CD4-positive, alpha-beta T cell treated with Interleukin-15 for 4 hours (primary cell): ENCODE data around the gene NCAM1.
"Not testable (repeated sequence)": the region's sequence is repeated elsewhere in the genome, so short reads cannot be mapped to it uniquely, and the experiment has no call there.

Experiments
- DNase-seq: peaks from one replicate; pipeline ENCODE4 v3.0.0-alpha.2; 2020; ENCODE audit warnings: low spot score

Gene NCAM1

GRCh38 chr11:113278925-113279324 is 317.7 kb downstream of the NCAM1 start:
- DNase-seq, result no peak

DNA sequence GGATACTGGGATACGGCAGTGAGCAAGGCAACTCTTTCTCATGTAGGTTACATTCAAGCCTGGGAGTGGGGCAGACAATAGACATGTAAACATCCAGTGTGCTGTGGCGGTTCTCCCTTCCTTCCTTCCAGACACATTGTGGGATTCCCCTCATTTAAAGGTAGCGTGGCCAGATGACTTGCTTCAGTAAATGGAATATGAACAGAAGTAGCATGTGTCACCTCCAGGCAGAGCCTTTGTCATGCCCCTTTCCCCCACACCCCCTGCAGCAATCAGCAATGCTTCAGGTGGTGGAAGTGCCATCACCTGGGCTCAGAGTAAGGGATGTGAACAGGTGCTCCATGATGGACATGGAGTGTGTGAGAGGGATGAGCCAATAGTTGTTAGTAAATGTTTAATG is 318.4 kb downstream of the NCAM1 start:
- DNase-seq, result no peak

DNA sequence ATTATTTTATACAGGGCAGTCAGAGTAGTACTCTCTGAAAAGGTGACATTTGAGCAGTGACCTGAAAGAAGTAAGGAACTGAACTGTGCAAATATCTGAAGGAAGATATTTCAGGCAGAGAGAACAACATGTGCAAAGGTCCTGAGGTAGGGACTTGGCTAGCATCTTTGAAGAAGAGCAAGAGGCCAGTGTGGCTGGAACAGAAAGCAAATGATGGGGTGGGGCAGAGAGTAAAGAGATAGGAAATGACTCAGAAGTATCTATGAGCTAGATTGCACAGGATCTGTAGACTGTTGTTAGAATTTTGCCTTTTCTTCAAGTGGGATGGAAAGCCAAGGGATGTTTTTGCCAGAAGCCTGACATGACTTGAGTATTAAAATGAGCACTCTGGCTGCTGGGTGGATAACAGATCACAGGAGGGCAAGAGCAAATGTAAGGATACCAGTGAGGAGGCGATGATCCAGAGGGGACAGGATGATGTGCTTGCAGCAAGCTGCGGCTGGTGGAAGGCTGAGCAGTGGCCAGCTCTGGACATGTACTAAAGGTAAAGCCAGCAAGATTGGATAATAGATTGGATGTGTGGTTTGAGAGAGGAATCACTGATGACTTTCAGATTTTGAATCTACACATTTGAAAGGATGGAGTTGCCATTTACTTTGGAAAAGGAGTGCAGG is 320.0 kb downstream of the NCAM1 start:
- no peak for DNase-seq

DNA sequence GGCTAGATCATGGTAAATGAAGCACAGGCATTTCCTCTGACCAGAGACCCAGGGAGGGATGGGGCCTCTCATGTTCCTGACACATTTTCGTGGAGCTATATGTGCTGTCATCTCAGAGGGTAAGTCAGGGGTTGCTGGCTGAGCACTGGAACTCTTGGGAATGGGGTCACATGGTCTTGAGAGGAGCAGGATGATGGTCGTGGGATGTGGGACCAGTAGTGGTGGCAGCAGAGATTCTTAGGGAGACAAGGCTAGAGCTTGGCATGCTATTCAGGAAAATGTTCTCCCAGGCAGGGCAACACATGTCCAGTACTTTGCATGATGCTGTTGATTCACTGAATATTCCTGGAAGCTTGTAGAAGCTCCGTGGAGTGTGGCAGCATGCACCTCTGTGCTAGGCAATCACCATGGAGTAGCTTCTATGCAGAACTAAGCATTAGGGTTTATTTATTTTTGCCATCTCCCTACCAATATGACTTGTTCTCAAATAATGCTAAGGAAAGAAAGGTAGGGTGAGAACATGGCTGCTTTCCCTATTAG is 321.7 kb downstream of the NCAM1 start:
- DNase-seq, result no peak

DNA sequence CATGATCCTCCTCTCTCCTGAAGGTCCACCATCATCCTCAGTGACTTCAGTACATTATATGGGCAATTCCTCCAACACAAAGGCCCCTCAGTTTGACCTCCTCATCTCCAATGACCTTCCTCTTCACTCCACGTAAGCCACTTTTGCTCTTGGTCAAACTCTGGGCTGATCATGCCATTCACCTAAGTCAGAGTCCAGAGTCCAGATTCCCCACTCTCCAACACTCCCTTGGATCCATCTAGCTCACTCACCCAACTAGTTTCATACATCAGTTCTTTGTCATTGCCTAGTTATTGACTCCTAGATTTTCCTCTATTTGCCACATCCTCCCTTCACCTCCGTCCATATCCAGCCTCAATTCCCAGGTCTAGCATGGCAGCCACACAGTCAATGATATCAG is 322.7 kb downstream of the NCAM1 start:
- no peak for DNase-seq

GRCh38 chr11:113286009-113286408 is 324.8 kb downstream of the NCAM1 start:
- no peak for DNase-seq

DNA sequence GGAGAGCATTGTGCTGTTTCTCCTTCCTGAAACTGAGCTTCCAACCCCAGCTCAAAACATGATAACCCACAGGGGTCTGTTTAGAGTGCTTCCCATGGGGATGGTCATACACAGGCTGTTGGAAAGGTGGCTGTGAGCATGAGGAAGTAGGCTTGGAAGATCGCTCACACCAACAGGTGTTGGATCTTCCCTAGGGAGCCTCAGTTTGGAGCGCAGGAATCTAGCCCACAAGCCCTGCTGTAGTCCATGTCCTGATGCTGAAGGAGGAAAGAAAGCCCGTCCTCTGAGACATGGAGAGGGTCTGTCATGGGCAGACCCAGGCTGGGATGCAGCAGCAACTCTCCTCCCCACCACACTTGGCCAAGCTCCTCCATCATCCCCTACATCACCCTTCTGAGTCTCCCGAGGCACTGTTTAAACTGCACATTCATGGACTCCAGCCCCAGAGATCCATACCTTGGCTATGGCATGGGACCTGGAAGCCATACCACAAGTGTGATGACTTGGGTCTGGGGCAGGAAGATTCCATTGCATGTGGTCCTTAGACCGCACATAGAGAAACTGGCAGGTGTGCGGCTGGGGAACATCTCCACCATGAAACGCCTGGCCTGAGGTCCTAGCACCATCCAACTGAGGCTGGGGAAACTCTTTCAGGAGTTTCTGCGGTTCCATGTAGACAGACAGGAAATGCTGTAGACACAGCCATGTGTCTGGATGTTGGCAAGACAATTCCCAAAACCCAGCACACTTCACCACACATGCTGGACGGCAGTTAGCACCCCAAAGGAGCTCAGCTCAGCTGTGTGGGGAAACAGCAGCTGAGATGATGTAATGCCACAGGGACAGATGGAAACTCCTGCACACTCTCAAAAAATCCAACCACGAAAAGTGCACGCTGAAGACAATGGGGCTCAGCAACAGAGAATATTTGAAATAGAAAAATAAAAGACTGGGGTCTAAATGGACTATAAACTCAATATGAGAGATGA is 325.6 kb downstream of the NCAM1 start:
- DNase-seq, result no peak

- DNase-seq, result no peak
Measured at GRCh38 chr11:113287801-113288200, 326.6 kb downstream of the NCAM1 start.

DNA sequence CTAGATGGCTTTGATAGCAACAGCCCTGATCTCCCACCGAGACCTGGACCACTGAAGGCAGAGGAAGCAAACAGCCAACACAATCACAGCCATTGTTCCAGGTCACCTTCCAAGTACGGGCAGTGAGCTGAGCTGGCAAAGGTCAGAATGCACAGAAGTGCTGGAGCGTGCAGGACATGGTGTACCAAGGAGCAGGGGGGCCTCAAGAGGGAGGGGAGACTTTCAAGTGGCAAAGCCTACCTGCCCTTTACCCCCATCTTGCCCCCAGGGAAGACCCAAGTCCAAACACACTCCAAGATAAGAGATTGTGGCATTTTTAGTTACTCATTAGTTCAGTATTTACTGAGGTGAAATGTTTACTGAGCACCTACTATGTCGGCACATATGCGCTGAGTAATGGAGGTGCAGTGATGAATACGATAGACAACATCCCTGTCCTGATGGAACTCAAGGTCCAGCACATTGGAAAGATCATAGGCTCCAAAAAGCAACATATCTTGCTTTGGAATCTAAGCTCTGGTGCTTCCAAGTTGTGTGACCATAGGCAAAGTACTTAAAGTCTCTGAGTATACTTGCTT is 327.2 kb downstream of the NCAM1 start:
- no peak for DNase-seq

GRCh38 chr11:113289431-113290187 is 328.4 kb downstream of the NCAM1 start:
- peak; percentile 45 for DNase-seq

DNA sequence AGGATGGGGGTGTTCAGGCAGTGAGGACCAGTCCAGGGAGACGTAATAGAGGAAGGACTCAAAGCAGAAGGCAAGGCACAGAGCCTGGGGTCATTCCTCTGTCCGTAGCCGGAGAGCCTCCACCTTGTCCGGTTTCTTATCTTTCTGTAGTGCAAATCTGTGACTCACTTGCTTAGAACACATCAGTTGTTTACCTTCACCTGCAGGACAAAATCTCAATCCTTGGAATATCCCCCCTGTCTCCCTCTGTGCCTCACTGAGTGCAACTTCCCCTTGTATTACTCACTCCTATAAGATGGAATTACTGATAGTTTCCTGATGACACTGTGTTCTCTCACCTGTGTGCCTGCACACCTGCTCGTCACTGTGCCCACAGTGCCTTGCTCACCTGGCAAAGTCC is 332.7 kb downstream of the NCAM1 start:
- no peak for DNase-seq

DNA sequence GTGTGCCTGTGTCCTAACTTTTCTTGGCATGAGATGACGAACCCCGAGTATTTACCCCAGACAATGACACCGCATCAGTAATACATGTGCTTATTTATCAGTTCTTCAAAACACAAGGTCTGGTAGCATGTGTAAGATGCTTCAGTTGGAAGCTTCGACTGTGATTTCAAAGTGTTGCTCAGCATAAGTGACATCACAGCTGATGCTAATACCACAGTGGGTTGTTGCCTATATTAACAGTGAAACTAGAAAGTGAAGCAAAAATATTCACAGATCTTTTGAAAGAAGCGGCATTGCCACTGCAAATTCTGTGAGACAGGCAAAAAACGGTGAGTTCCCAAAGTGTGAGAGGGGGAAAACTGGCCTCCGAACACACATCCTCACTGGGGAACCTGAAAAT is 334.8 kb downstream of the NCAM1 start:
- DNase-seq, result no peak

GRCh38 chr11:113296447-113297205 is 335.4 kb downstream of the NCAM1 start:
- DNase-seq, result no peak

DNA sequence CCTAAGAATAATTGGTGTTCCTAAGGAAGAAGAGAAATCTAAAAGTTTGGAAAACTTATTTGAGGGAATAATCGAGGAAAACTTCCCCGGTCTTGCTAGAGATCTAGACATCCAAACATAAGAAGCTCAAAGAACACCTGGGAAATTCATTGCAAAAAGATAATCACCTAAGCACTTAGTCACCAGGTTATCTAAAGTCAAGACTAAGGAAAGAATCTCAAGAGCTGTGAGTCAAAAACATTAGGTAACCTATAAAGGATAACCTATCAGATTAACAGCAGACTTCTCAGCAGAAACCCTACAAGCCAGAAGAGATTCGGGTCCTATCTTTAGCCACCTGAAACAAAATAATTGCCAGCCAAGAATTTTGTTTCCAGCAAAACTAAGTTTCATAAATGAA is 337.3 kb downstream of the NCAM1 start:
- not testable (repeated sequence) for DNase-seq

GRCh38 chr11:113304916-113305315 is 343.7 kb downstream of the NCAM1 start:
- no peak for DNase-seq

DNA sequence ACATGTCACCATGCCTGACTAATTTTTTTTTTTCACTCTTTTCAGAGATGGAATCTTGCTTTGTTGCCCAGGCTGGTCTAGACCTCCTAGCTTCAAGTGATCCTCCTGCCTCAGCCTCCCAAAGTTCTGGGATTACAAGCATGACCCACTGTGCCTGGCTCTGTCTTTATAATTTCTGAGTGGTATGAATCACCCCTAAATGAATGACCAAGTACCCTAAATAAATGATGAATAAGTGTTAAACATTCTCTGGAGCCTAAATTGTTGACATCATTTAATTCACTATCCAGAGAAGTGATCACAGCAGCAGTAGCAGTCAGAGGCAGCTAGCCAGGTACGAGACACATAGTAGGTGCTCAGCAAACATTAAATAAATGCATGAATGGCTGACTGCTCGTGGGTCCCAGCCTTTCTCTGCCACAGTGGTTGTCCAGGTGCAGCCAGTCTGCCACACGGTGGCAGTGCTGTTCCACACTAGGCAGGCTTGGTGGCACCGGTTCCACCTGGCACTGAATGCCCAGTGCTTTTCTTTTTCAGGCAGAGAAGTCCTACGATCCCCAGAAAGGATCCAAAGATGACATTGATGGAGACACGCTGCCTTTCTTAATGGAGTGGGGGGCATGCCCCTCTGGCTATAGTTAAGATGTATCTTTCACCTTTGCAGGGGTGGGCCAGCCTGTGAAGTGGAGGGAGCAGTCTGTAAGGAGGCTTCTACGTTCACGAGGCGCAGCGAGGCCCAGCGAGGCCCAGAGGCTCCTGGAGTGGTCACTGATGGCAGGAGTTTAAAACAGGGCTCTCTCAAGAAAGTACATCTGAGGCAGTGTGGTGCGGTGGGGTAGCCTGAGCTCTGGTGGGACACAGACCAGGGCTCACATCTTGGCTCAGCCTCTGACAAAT is 344.5 kb downstream of the NCAM1 start:
- DNase-seq, result peak; percentile 66

DNA sequence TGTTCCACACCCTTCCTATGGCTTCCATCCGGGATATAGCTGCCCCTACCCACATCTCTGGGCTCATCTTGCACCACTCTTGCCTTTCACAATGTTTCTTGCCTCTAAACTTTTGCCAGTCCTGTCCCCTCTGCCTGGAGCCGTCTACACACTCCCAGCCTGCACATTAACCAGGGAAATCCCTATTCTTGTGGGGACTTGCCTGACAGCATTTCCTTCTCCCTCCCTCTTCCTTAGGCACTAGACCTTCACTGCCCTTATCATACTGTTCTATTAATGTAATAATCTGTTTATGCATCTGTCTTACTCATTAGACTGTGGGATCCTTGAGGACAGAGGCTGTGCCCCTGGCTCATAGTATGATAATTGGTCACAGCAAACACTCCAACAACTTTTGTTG is 347.4 kb downstream of the NCAM1 start:
- no peak for DNase-seq

DNA sequence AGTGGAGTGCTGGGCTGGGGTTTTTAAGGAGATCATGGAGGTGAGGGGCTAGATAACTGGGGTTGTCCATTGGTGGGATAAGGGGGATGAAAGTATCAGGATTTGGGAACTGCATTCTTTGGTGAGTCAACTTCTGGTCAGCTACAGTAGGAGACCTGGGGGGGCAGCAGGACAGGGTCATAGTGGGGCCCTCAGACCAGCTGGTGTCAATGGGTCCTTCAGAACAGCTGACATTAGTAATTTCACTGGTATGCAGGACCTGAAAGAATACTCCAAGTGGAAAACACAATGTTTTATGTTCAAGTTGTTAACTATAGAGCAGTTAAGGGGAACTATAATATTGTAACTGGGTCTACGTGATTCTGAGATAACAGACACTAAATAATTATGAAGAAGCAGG is 350.3 kb downstream of the NCAM1 start:
- DNase-seq, result no peak

DNA sequence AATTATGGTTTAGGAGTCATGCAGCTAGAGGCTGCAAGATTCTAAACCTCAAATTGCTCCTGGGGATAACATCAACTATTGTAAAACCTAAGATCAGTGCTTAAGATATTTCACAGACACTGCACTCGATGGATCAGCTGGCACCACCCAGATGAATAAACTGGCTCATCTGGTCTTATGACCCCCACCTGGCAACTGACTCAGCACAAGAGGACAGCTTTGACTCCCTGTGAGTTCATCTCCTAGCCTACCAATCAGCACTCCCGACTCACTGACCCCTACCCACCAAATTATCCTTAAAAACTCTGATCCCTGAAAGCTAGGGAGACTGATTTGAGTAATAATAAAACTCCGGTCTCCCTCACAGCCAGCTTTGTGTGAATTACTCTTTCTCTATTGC is 352.4 kb downstream of the NCAM1 start:
- no peak for DNase-seq

DNA sequence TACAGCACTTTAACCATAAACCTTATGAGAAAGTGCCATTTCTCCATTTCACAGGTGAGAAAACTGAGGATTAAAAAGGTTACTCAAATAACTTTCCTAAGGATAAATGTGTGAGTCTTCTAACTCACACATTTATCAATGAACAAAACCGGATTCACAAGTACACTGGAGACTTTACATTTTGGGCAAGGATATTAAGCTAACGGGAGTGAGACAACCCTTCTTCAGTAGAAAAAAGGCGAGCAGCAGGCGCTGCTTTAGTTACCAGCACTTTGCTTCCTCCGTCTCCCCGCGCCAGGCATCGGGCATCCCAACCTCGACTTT is 352.8 kb downstream of the NCAM1 start:
- no peak for DNase-seq
